GM12801 (cell line): Measurements from ENCODE around the gene DDI1.

ENCODE experiments used
- TF ChIP-seq, protein P1 (sequence below): IDR thresholded peaks from one replicate; pipeline ENCODE4 v1.5.1; 2011; ENCODE audit warnings: control low read depth; ENCODE audit not compliant: insufficient read length; ENCODE audit errors: extremely low read depth

DDI1 gene

GRCh38 chr11:103997082-103997481 lies 39.4 kb upstream of the DDI1 start:
- TF ChIP-seq, protein P1, sequence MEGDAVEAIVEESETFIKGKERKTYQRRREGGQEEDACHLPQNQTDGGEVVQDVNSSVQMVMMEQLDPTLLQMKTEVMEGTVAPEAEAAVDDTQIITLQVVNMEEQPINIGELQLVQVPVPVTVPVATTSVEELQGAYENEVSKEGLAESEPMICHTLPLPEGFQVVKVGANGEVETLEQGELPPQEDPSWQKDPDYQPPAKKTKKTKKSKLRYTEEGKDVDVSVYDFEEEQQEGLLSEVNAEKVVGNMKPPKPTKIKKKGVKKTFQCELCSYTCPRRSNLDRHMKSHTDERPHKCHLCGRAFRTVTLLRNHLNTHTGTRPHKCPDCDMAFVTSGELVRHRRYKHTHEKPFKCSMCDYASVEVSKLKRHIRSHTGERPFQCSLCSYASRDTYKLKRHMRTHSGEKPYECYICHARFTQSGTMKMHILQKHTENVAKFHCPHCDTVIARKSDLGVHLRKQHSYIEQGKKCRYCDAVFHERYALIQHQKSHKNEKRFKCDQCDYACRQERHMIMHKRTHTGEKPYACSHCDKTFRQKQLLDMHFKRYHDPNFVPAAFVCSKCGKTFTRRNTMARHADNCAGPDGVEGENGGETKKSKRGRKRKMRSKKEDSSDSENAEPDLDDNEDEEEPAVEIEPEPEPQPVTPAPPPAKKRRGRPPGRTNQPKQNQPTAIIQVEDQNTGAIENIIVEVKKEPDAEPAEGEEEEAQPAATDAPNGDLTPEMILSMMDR, result no peak

DNA sequence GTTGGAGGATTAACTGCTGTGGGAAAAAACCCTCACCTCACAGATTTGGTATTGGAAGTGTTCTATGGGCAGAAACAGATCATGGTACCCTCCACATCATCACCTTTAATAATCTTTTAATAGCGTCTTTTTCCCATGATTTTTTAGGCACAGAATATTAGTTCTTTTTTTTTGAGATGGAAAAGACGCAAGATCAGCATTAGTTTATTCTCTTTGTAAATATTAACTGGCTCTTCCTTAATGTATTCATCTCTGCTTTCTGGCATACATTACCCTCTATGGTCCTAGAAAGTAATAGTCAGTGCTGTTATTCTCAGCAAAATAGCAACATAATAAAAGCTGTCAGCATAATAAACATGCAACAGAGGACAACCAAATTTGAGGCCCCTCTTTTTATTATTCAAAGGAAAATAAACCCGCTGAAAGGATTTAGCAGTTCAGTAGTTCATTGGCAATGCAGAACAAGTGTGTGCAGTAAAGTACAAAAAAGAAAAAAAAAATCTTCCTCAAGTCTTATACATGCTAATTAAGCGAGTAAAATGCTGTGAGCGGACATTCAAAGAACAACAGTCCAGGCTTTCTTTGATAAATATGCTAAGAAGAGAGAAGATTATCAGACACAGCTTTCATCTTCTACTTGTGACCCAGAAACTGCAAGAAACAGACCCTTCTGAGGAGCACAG lies 37.5 kb upstream of the DDI1 start:
- TF ChIP-seq, protein P1, result no peak

- TF ChIP-seq, protein P1, result no peak
Observed at GRCh38 chr11:104000798-104001197, 35.6 kb upstream of the DDI1 start.

DNA sequence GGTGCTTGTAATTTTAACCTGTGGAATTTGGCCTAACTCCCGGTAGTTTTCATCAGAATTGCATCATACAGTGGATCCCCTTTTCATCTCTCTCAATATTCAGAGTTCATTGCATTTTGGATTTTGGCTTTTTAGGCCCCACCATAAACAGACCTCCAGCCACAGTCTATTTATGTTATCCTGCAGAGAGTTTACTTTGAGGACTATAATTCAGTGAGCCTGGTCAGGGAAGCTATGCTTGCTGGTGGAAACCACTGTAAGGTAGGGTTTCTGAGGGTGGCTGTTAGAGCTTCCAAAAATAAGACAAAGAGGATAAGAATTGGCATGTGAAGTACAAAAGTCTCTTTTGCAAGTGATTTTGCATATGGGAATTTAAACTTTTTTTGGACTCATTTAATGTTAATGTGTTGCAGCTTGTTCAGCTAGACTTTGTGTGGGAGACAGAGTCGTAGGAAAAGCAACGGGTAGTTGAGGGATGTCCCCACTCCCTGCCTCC lies 34.8 kb upstream of the DDI1 start:
- TF ChIP-seq, protein P1, result no peak

GRCh38 chr11:104003491-104003890 lies 32.9 kb upstream of the DDI1 start:
- TF ChIP-seq, protein P1, result no peak

DNA sequence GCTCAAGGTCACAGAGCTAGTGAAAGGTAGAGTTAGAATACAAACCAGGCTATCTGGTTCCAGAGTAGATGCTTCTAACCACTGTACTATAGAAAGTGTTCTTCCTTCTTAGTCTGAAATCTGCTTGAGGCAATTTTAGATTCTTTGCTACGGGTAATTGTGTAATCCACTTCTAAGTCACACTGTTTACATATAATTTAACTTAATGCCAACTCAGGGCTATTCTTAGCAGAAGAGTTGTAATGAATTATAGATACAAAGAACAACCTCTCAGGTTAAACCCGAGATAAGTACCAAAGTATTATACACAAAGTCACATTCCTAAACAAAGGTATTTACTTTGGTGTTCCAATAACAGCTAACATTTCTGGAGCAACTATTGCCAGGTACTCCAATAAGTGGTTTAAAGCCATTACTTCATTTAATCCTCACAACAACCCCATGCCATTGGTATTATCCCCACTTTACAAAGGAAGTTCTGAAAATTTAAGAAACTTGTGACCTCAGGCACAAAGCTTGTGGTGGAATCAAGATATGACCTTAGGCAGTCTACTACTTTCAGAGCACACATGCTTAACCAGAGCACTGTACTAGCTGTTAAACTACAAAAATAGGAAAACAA lies 31.1 kb upstream of the DDI1 start:
- TF ChIP-seq, protein P1, result no peak

GRCh38 chr11:104009744-104010143 lies 26.7 kb upstream of the DDI1 start:
- TF ChIP-seq, protein P1, result no peak
